OCI-LY7 (cell line): ENCODE results near the gene CEP104. TPM values are rescaled to one million over a fixed set of nuclear protein-coding genes. Genes with fewer than 3 reads are reported as not detected.

Source experiments
- BruUV-seq: library from RNA; stranded (reverse); fragments of 400-500 nt; replicated peaks from 2 replicates; lab custom pipeline; 2021; lab: Mats Ljungman, UMichigan
- CTCF ChIA-PET: fragments of 300-600 bp; sonication (Branson Sonifier 250); formaldehyde crosslinking; loops from one replicate; lab custom pipeline; 2022; ENCODE audit warnings: antibody characterized with exemption; ENCODE audit not compliant: unreplicated experiment; lab: Charles Lee
- POLR2A ChIA-PET: fragments of 300-600 bp; sonication (Branson Sonifier 250); formaldehyde crosslinking; loops from one replicate; lab custom pipeline; 2022; ENCODE audit warnings: antibody characterized with exemption; lab: Charles Lee
- DNase-seq: peaks from one replicate; pipeline ENCODE4 v3.0.0-alpha.2; 2015; ENCODE audit warnings: low spot score
- H2AFZ ChIP-seq: fragments of 200-600 bp; sonication (generic), shearing (Covaris generic); 2 replicates; pipeline ENCODE4 v1.6.1; 2014; ENCODE audit warnings: mild to moderate bottlenecking, antibody characterized with exemption, low read length, moderate library complexity
- H3K27ac ChIP-seq: fragments of 200-600 bp; sonication (generic); 2 replicates; pipeline ENCODE4 v1.5.1; 2014; ENCODE audit warnings: mixed run types, low read depth, mild to moderate bottlenecking, moderate library complexity, low read length, inconsistent platforms; ENCODE audit not compliant: poor library complexity, severe bottlenecking
- H3K36me3 ChIP-seq: fragments of 200-600 bp; sonication (generic); 2 replicates; pipeline ENCODE4 v1.6.1; 2014; ENCODE audit warnings: mild to moderate bottlenecking, antibody characterized with exemption, low read length, moderate library complexity, mixed read lengths; ENCODE audit not compliant: insufficient read depth
- H3K4me1 ChIP-seq: fragments of 200-600 bp; sonication (generic); 2 replicates; pipeline ENCODE4 v1.5.1; 2014; ENCODE audit warnings: mild to moderate bottlenecking, low read length; ENCODE audit not compliant: insufficient read depth, poor library complexity, severe bottlenecking
- H3K4me2 ChIP-seq: fragments of 200-600 bp; sonication (generic); 2 replicates; pipeline ENCODE4 v1.6.1; 2014; ENCODE audit warnings: mild to moderate bottlenecking, low read length
- H3K4me3 ChIP-seq: fragments of 200-600 bp; sonication (generic); 2 replicates; pipeline ENCODE4 v1.5.1; 2014; ENCODE audit warnings: mild to moderate bottlenecking, low read depth, low read length; ENCODE audit not compliant: poor library complexity, severe bottlenecking
- H3K79me2 ChIP-seq: fragments of 200-600 bp; sonication (generic); 2 replicates; pipeline ENCODE4 v1.6.1; 2016; ENCODE audit warnings: low read depth, mild to moderate bottlenecking, low read length, moderate library complexity, mixed read lengths; ENCODE audit not compliant: insufficient read depth
- H3K9me2 ChIP-seq: fragments of 200-600 bp; sonication (generic); 2 replicates; pipeline ENCODE4 v1.6.1; 2016; ENCODE audit warnings: mild to moderate bottlenecking, low read length, mixed read lengths; ENCODE audit not compliant: insufficient read depth
- H3K9me3 ChIP-seq: fragments of 200-600 bp; sonication (generic); 2 replicates; pipeline ENCODE4 v1.6.1; 2014; ENCODE audit warnings: mild to moderate bottlenecking, mixed run types, low read length, mixed read lengths
- H4K20me1 ChIP-seq: fragments of 200-600 bp; sonication (generic); 2 replicates; pipeline ENCODE4 v1.6.1; 2014; ENCODE audit warnings: mild to moderate bottlenecking, antibody characterized with exemption, low read length, moderate library complexity, mixed read lengths; ENCODE audit not compliant: insufficient read depth
- EZH2phosphoT487 ChIP-seq: fragments of 200-600 bp; sonication (generic); IDR thresholded peaks from 2 replicates; pipeline ENCODE4 v1.6.1; 2018; ENCODE audit warnings: low read depth, borderline replicate concordance, mild to moderate bottlenecking, mixed run types, antibody characterized with exemption, low read length, moderate library complexity, mixed read lengths
- intact Hi-C: fragments of 100-400 bp; cut with micrococcal nuclease; formaldehyde crosslinking; loops from one replicate; pipeline ENCODE4 v1.10.0; 2022; ENCODE audit not compliant: unreplicated experiment
- total RNA-seq, 2 experiments: library from RNA; depleted of rRNA in 1 of 2; stranded (reverse); fragments of >200 nt in 1 of 2; shearing (Covaris generic) in 1 of 2; gene quantifications; 2 replicates each; pipeline ENCODE4 v1.2.3, GENCODE V29; 2014 to 2022
- TF ChIP-seq, protein P1 (sequence below): fragments of 200-600 bp; sonication (generic); conservative IDR thresholded peaks from 2 replicates; pipeline ENCODE4 v1.5.1; 2014; ENCODE audit warnings: mild to moderate bottlenecking, antibody characterized with exemption, low read length, moderate library complexity, mixed read lengths

Gene CEP104
- total RNA-seq, 2 experiments from 2014 or later = 26.8 to 71.0 TPM

DNA sequence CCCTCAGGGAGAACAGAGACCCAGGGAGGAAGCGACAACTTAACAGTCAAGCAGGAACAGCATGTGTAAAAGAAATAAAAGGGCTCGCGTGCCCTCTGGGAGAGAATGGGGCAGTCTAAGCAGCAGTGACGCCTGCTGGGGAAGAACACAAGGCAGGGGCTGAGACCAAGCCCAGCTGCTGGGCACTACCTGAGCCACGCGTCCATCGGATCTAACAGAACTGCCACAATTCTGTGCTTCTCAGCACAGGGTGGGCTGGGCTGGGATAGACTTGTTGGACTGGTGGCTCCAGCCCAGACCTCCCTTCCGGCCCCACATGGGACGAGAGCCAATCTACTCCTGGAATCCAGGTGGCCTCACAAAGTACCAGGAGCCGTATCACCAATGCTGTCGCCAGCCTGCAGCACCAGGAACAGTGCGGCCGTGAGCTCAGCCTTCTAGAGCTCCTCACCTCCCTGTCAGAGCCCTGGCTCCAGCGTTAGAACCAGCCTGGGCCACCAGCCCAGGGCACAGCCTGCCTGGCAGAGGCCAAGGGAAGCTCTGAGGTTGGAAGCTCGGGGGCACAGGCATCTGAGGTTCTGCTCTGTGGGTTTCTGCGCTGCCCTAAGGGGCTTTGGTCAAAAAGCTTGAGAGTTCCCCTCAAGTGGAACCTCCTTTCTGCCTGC is 68.1 kb downstream of the CEP104 start:
- no peaks in the 10 kb centered on the region for H3K9me2 ChIP-seq
- H3K4me1 ChIP-seq = peaks cover 4% of the 10 kb centered on the region
- peaks cover 27% of the 10 kb centered on the region for H3K79me2 ChIP-seq
- TF ChIP-seq, protein P1, sequence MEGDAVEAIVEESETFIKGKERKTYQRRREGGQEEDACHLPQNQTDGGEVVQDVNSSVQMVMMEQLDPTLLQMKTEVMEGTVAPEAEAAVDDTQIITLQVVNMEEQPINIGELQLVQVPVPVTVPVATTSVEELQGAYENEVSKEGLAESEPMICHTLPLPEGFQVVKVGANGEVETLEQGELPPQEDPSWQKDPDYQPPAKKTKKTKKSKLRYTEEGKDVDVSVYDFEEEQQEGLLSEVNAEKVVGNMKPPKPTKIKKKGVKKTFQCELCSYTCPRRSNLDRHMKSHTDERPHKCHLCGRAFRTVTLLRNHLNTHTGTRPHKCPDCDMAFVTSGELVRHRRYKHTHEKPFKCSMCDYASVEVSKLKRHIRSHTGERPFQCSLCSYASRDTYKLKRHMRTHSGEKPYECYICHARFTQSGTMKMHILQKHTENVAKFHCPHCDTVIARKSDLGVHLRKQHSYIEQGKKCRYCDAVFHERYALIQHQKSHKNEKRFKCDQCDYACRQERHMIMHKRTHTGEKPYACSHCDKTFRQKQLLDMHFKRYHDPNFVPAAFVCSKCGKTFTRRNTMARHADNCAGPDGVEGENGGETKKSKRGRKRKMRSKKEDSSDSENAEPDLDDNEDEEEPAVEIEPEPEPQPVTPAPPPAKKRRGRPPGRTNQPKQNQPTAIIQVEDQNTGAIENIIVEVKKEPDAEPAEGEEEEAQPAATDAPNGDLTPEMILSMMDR = no peak
- no peak for TF ChIP-seq EZH2phosphoT487
- ChIA-PET POLR2A (no interaction called here), CTCF (no interaction called here)
- peaks cover 4% of the 10 kb centered on the region; the same call in 1 of the 2 replicates for H4K20me1 ChIP-seq
- H2AFZ ChIP-seq = no peak overlapping the region
- BruUV-seq = no TSS peak
- H3K36me3 ChIP-seq = peaks cover 85% of the 10 kb centered on the region
- intact Hi-C loops = no loop called here
- no peak overlapping the region for H3K4me3 ChIP-seq
- H3K9me3 ChIP-seq = no peaks in the 10 kb centered on the region
- H3K27ac ChIP-seq = no peak overlapping the region
- DNase-seq = no peak
- H3K4me2 ChIP-seq = no peak overlapping the region

DNA sequence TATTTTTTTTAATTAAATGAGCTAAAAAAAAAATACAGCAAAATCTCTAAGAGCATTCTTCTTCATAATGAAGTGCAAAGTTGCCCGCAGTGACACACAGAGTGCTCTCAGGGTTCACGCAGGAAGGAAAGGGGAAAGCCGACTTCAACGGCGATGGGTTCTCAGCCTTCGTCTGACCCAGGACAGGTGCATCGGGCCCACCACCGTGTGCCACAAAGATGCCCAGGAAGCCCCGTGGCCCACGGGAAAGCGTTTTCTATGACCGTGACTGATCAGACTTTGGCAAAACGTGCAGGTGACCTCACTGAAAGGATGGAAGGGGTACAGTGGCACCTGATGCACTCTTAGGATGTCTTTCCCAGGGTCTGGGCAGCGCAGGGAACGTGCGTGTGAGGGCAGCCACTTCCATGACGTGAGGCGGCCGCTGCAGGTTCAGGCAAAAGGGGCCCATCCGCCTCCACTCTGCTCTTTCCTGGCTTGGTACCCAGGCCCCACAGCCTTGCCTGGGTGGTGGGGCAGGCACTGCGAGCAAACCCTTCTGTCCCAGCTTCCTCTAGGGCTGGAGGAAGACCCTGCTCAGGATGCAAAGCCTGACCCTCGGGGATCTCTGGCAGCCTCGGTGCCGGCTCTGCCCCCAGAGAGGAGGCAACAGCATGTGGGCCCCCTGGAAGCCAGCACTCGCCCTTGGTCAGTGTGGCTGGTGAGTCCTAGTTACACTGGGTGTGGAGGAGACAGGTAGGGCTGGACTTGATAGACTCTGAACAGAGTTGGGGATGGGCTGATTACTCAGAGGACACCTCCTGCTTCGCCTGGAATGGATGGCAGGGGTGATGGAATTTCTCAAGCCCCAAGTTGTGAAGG is 69.0 kb downstream of the CEP104 start:
- no peak overlapping the region for H3K27ac ChIP-seq
- H3K36me3 ChIP-seq = peaks cover 87% of the 10 kb centered on the region
- peaks cover 18% of the 10 kb centered on the region for H3K79me2 ChIP-seq
- H2AFZ ChIP-seq = no peak overlapping the region
- no peaks in the 10 kb centered on the region for H3K9me2 ChIP-seq
- DNase-seq = no peak
- ChIA-PET POLR2A (no interaction called here), CTCF (no interaction called here)
- BruUV-seq = no TSS peak
- H3K4me2 ChIP-seq = no peak overlapping the region
- TF ChIP-seq, protein P1 = no peak
- TF ChIP-seq EZH2phosphoT487 = no peak
- no peaks in the 10 kb centered on the region for H3K9me3 ChIP-seq
- no peak overlapping the region for H3K4me3 ChIP-seq
- intact Hi-C loops = no loop called here
- no peaks in the 10 kb centered on the region for H3K4me1 ChIP-seq
- peaks cover 3% of the 10 kb centered on the region; the same call in 1 of the 2 replicates for H4K20me1 ChIP-seq
